Esophagus muscularis mucosa (tissue), 4 donors: ENCODE data around the gene CPSF4L.

Experiments used
- EP300 ChIP-seq: sonication (generic); formaldehyde crosslinking; IDR thresholded peaks from one replicate; pipeline ENCODE4 v1.6.1; 2017; ENCODE audit warnings: antibody characterized with exemption
- POLR2A ChIP-seq: fragments of 450-650 bp; IDR thresholded peaks from one replicate; pipeline ENCODE4 v1.6.1; 2017; ENCODE audit warnings: antibody characterized with exemption, moderate library complexity, mild to moderate bottlenecking, low read depth
- POLR2AphosphoS5 ChIP-seq, 2 donors: sonication (generic); formaldehyde crosslinking; IDR thresholded peaks; one replicate each; pipeline ENCODE4 v1.6.1; 2017; ENCODE audit warnings: antibody characterized with exemption in 2 of 2
- TF ChIP-seq, protein P1 (sequence below), 3 experiments: fragments of 200-600 bp in 2 of 3; fragments of 450-650 bp in 1 of 3; sonication (generic) in 2 of 3; IDR thresholded peaks; one replicate each; pipeline ENCODE4 v1.5.1; 2017 to 2019; ENCODE audit warnings: antibody characterized with exemption in 3 of 3, mild to moderate bottlenecking in 2 of 3, moderate library complexity in 1 of 3

DNA sequence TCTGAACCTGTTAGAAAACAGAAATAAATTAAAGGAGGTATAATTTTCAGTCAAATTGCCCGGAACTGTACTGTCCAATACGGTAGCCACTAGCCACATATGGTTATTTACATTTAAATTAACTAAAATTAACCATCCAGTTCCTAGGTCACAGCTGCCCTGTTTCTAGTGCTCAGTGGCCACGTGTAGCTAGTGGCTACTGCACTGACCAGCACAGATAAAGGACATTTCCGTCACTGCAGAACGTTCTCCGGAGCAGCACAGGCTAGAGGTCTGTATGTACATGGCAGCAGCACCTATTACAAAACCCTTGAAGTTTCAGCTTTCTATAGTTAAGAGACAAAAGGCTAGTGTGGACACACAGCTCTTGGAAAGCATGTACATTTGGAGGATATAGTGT, 33.7 kb downstream of the CPSF4L start:
- TF ChIP-seq, protein P1, sequence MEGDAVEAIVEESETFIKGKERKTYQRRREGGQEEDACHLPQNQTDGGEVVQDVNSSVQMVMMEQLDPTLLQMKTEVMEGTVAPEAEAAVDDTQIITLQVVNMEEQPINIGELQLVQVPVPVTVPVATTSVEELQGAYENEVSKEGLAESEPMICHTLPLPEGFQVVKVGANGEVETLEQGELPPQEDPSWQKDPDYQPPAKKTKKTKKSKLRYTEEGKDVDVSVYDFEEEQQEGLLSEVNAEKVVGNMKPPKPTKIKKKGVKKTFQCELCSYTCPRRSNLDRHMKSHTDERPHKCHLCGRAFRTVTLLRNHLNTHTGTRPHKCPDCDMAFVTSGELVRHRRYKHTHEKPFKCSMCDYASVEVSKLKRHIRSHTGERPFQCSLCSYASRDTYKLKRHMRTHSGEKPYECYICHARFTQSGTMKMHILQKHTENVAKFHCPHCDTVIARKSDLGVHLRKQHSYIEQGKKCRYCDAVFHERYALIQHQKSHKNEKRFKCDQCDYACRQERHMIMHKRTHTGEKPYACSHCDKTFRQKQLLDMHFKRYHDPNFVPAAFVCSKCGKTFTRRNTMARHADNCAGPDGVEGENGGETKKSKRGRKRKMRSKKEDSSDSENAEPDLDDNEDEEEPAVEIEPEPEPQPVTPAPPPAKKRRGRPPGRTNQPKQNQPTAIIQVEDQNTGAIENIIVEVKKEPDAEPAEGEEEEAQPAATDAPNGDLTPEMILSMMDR (IDR thresholded peaks at IDR 0.05), result no peak
- no peak for TF ChIP-seq POLR2AphosphoS5 (IDR thresholded peaks at IDR 0.05)
- TF ChIP-seq POLR2A, result no peak
- no peak for TF ChIP-seq EP300
